Measurements from ENCODE around the gene ATP13A2.

ATP13A2 gene

GRCh38 chr1:17045150-17045549, 33.4 kb upstream of the ATP13A2 start:
- Histone ChIP-seq H3K4me3 (replicated peaks; ENCODE audit: insufficient read depth, low read length) (no peak overlapping the region), H3K27ac (replicated peaks) (no peak overlapping the region), H3K27me3 (ENCODE audit: insufficient read depth, poor library complexity, severe bottlenecking) (no peaks in the 10 kb centered on the region)
- DNase-seq (ENCODE audit: low read depth in 1 of 2, low spot score in 1 of 2), result no peak
- TF ChIP-seq CTCF (IDR thresholded peaks at IDR 0.05; ENCODE audit: insufficient read depth, low read length), result no peak
- no peak for TF ChIP-seq REST (IDR thresholded peaks at IDR 0.05; ENCODE audit: insufficient replicate concordance, low read depth)
- TF ChIP-seq POLR2AphosphoS5 (IDR thresholded peaks at IDR 0.05; ENCODE audit: low read depth), result no peak
- no peak for TF ChIP-seq GABPA (IDR thresholded peaks at IDR 0.05; ENCODE audit: low read depth)
- TF ChIP-seq SPI1 (IDR thresholded peaks at IDR 0.05; ENCODE audit: borderline replicate concordance, low read depth), result no peak

GRCh38 chr1:17043676-17044075, 31.9 kb upstream of the ATP13A2 start:
- H3K27ac ChIP-seq (replicated peaks), result no peak overlapping the region
- no peak for TF ChIP-seq SPI1 (IDR thresholded peaks at IDR 0.05; ENCODE audit: borderline replicate concordance, low read depth)
- H3K4me3 ChIP-seq (replicated peaks; ENCODE audit: insufficient read depth, low read length), result no peak overlapping the region
- no peak for DNase-seq (ENCODE audit: low read depth in 1 of 2, low spot score in 1 of 2)
- no peaks in the 10 kb centered on the region for H3K27me3 ChIP-seq (ENCODE audit: insufficient read depth, poor library complexity, severe bottlenecking)

- no peak for DNase-seq (ENCODE audit: low read depth in 1 of 2, low spot score in 1 of 2)
- no peak overlapping the region for H3K4me3 ChIP-seq (replicated peaks; ENCODE audit: insufficient read depth, low read length)
- no peaks in the 10 kb centered on the region for H3K27me3 ChIP-seq (ENCODE audit: insufficient read depth, poor library complexity, severe bottlenecking)
- TF ChIP-seq GABPA (IDR thresholded peaks at IDR 0.05; ENCODE audit: low read depth), result no peak
- no peak for TF ChIP-seq REST (IDR thresholded peaks at IDR 0.05; ENCODE audit: insufficient replicate concordance, low read depth)
- TF ChIP-seq SPI1 (IDR thresholded peaks at IDR 0.05; ENCODE audit: borderline replicate concordance, low read depth), result no peak
- TF ChIP-seq CTCF (IDR thresholded peaks at IDR 0.05; ENCODE audit: insufficient read depth, low read length), result no peak
- TF ChIP-seq POLR2AphosphoS5 (IDR thresholded peaks at IDR 0.05; ENCODE audit: low read depth), result no peak
- H3K27ac ChIP-seq (replicated peaks), result no peak overlapping the region
These were observed 28.4 kb upstream of the ATP13A2 start for GRCh38 chr1:17040135-17040534.

GRCh38 chr1:17039522-17039921, 27.8 kb upstream of the ATP13A2 start:
- DNase-seq (ENCODE audit: low read depth in 1 of 2, low spot score in 1 of 2), result no peak
- TF ChIP-seq GABPA (IDR thresholded peaks at IDR 0.05; ENCODE audit: low read depth) (no peak), POLR2AphosphoS5 (IDR thresholded peaks at IDR 0.05; ENCODE audit: low read depth) (no peak), REST (IDR thresholded peaks at IDR 0.05; ENCODE audit: insufficient replicate concordance, low read depth) (no peak), CTCF (IDR thresholded peaks at IDR 0.05; ENCODE audit: insufficient read depth, low read length) (no peak), SPI1 (IDR thresholded peaks at IDR 0.05; ENCODE audit: borderline replicate concordance, low read depth) (no peak)
- H3K27me3 ChIP-seq (ENCODE audit: insufficient read depth, poor library complexity, severe bottlenecking), result no peaks in the 10 kb centered on the region

More at GRCh38 chr1:17039522-17039921, 27.8 kb upstream of the ATP13A2 start:
- H3K4me3 ChIP-seq (replicated peaks; ENCODE audit: insufficient read depth, low read length), result no peak overlapping the region
- no peak overlapping the region for H3K27ac ChIP-seq (replicated peaks)

Data from HL-60 (cell line).